Stimulated activated CD4-positive, alpha-beta T cell treated with anti-CD3 and anti-CD28 coated beads, Interleukin-4, amount 100 ng/mL, for 24 hours (primary cell): ENCODE data around the gene PSG1.
"Not testable (repeated sequence)": the region's sequence is repeated elsewhere in the genome, so short reads cannot be mapped to it uniquely, and the experiment has no call there.

Source experiments
- DNase-seq: peaks from one replicate; pipeline ENCODE4 v3.0.0-alpha.2; 2020

PSG1 gene

GRCh38 chr19:42879613-42880012 lies at the start of gene PSG1:
Gene PSG1, minus strand, starts transcription at chr19:42879713. Its CDS starts 132 bp downstream, at chr19:42879581.
- DNase-seq: no peak

GRCh38 chr19:42928896-42929295 lies 49.4 kb upstream of the PSG1 start:
- no peak for DNase-seq

GRCh38 chr19:42926781-42927180 lies 47.3 kb upstream of the PSG1 start:
- no peak for DNase-seq

GRCh38 chr19:42923106-42923505 lies 43.6 kb upstream of the PSG1 start:
- peak; percentile 6 for DNase-seq

GRCh38 chr19:42920971-42921370 lies 41.5 kb upstream of the PSG1 start:
- DNase-seq: not testable (repeated sequence)

- no peak for DNase-seq
These were observed 40.2 kb upstream of the PSG1 start for GRCh38 chr19:42919757-42920079.

GRCh38 chr19:42919070-42919756 lies 39.7 kb upstream of the PSG1 start:
- DNase-seq: not testable (repeated sequence)

- DNase-seq: not testable (repeated sequence)
These were observed 39.0 kb upstream of the PSG1 start for GRCh38 chr19:42918377-42919069.

- not testable (repeated sequence) for DNase-seq
These were observed 38.1 kb upstream of the PSG1 start, which contains the start of gene PSG6 for GRCh38 chr19:42917634-42918033. Gene PSG6, minus strand, starts transcription at chr19:42917894. Its CDS starts 102 bp downstream, at chr19:42917792.

- not testable (repeated sequence) for DNase-seq
These were observed 37.4 kb upstream of the PSG1 start for GRCh38 chr19:42916931-42917330.

- not testable (repeated sequence) for DNase-seq
These were observed 34.0 kb upstream of the PSG1 start for GRCh38 chr19:42913516-42913915.

- not testable (repeated sequence) for DNase-seq
These were observed 33.4 kb upstream of the PSG1 start for GRCh38 chr19:42912941-42913340.

GRCh38 chr19:42911731-42912130 lies 32.2 kb upstream of the PSG1 start:
- not testable (repeated sequence) for DNase-seq

- not testable (repeated sequence) for DNase-seq
These were observed 26.6 kb upstream of the PSG1 start for GRCh38 chr19:42906162-42906561.

GRCh38 chr19:42900561-42900960 lies 21.0 kb upstream of the PSG1 start:
- not testable (repeated sequence) for DNase-seq

GRCh38 chr19:42899674-42900073 lies 20.2 kb upstream of the PSG1 start:
- not testable (repeated sequence) for DNase-seq

- not testable (repeated sequence) for DNase-seq
These were observed 19.6 kb upstream of the PSG1 start for GRCh38 chr19:42899110-42899509.

GRCh38 chr19:42898656-42899055 lies 19.1 kb upstream of the PSG1 start:
- DNase-seq: not testable (repeated sequence)

- DNase-seq: not testable (repeated sequence)
These were observed 18.2 kb upstream of the PSG1 start for GRCh38 chr19:42897729-42898128.

GRCh38 chr19:42890446-42890845 lies 10.9 kb upstream of the PSG1 start:
- DNase-seq: not testable (repeated sequence)

- DNase-seq: not testable (repeated sequence)
These were observed 8.4 kb upstream of the PSG1 start for GRCh38 chr19:42887876-42888445.

- DNase-seq: not testable (repeated sequence)
These were observed 3.2 kb upstream of the PSG1 start for GRCh38 chr19:42882730-42883129.

- not testable (repeated sequence) for DNase-seq
These were observed 2.5 kb upstream of the PSG1 start for GRCh38 chr19:42882010-42882409.

GRCh38 chr19:42881279-42881678 lies 1.8 kb upstream of the PSG1 start:
- DNase-seq: not testable (repeated sequence)
